GM20431 (cell line): ENCODE results near the gene ZNF157.
"Not testable (repeated sequence)": the region's sequence is repeated elsewhere in the genome, so short reads cannot be mapped to it uniquely, and the experiment has no call there.

Experiments used
- in situ Hi-C: fragments of 300-500 bp; cut with MseI, MboI; formaldehyde crosslinking; loops from one replicate; pipeline ENCODE4 v1.15.0; 2020; ENCODE audit warnings: low sequenced_read_pairs; ENCODE audit not compliant: unreplicated experiment

ZNF157 gene

GRCh38 chrX:47370278-47370677, at the start of gene ZNF157:
TSS of gene ZNF157 (plus strand) at chrX:47370578. CDS start at chrX:47370669, 91 bp downstream.
- in situ Hi-C loops, result no loop called here

GRCh38 chrX:47321386-47321785, 49.0 kb upstream of the ZNF157 start:
- in situ Hi-C loops, result no loop called here

- in situ Hi-C loops, result no loop called here
These were observed 48.5 kb upstream of the ZNF157 start for GRCh38 chrX:47321823-47322371.

- in situ Hi-C loops, result no loop called here
These were observed 42.5 kb upstream of the ZNF157 start for GRCh38 chrX:47327902-47328301.

- in situ Hi-C loops, result not testable (repeated sequence)
These were observed 37.6 kb upstream of the ZNF157 start for GRCh38 chrX:47332729-47333128.

- in situ Hi-C loops, result no loop called here
These were observed 18.7 kb upstream of the ZNF157 start for GRCh38 chrX:47351706-47352105.

GRCh38 chrX:47358387-47359065, 11.9 kb upstream of the ZNF157 start:
- in situ Hi-C loops, result no loop called here

GRCh38 chrX:47360423-47361179, 9.8 kb upstream of the ZNF157 start:
- in situ Hi-C loops, result no loop called here

GRCh38 chrX:47361538-47362511, 8.6 kb upstream of the ZNF157 start:
- in situ Hi-C loops, result no loop called here

- in situ Hi-C loops, result no loop called here
These were observed 4.2 kb upstream of the ZNF157 start for GRCh38 chrX:47366041-47366722.

- in situ Hi-C loops, result no loop called here
These were observed 2.8 kb downstream of the ZNF157 start for GRCh38 chrX:47373198-47373597.

GRCh38 chrX:47380268-47380667, 9.9 kb downstream of the ZNF157 start:
- in situ Hi-C loops, result no loop called here

- in situ Hi-C loops, result not testable (repeated sequence)
These were observed 10.5 kb downstream of the ZNF157 start for GRCh38 chrX:47380837-47381236.

GRCh38 chrX:47384502-47384901, 14.1 kb downstream of the ZNF157 start:
- in situ Hi-C loops, result no loop called here

- in situ Hi-C loops, result no loop called here
These were observed 20.4 kb downstream of the ZNF157 start for GRCh38 chrX:47390780-47391179.

GRCh38 chrX:47413179-47413594, 42.8 kb downstream of the ZNF157 start:
- in situ Hi-C loops, result no loop called here

GRCh38 chrX:47420265-47420664, 49.9 kb downstream of the ZNF157 start:
- in situ Hi-C loops, result no loop called here

- in situ Hi-C loops, result no loop called here
These were observed 50.6 kb downstream of the ZNF157 start for GRCh38 chrX:47420962-47421361.

GRCh38 chrX:47422444-47422843, 52.1 kb downstream of the ZNF157 start:
- in situ Hi-C loops, result no loop called here

- in situ Hi-C loops, result no loop called here
These were observed 60.5 kb downstream of the ZNF157 start for GRCh38 chrX:47430925-47431324.
